ENCODE data around the gene CTNNBL1.
"Not testable (repeated sequence)": the region's sequence is repeated elsewhere in the genome, so short reads cannot be mapped to it uniquely, and the experiment has no call there.

CTNNBL1 gene

GRCh38 chr20:37693635-37694626 lies at the start of gene CTNNBL1:
CTNNBL1 (plus strand) TSS chr20:37694030; CDS start chr20:37694123, 93 bp downstream.
- peak; percentile 93 for DNase-seq (ENCODE audit: low read depth)

- no peak for DNase-seq (ENCODE audit: low read depth)
Observed at GRCh38 chr20:37644605-37645004, 49.2 kb upstream of the CTNNBL1 start.

GRCh38 chr20:37647946-37648345 lies 45.9 kb upstream of the CTNNBL1 start:
- no peak for DNase-seq (ENCODE audit: low read depth)

GRCh38 chr20:37649017-37649416 lies 44.8 kb upstream of the CTNNBL1 start:
- no peak for DNase-seq (ENCODE audit: low read depth)

- DNase-seq (ENCODE audit: low read depth) = no peak
Observed at GRCh38 chr20:37649676-37650370, 44.0 kb upstream of the CTNNBL1 start.

- no peak for DNase-seq (ENCODE audit: low read depth)
Observed at GRCh38 chr20:37650661-37651060, 43.2 kb upstream of the CTNNBL1 start.

GRCh38 chr20:37651932-37652331 lies 41.9 kb upstream of the CTNNBL1 start:
- DNase-seq (ENCODE audit: low read depth) = peak; percentile 24

- no peak for DNase-seq (ENCODE audit: low read depth)
Observed at GRCh38 chr20:37656945-37657344, 36.9 kb upstream of the CTNNBL1 start.

GRCh38 chr20:37657924-37658804 lies 35.7 kb upstream of the CTNNBL1 start:
- DNase-seq (ENCODE audit: low read depth) = no peak

GRCh38 chr20:37661519-37661918 lies 32.3 kb upstream of the CTNNBL1 start:
- DNase-seq (ENCODE audit: low read depth) = no peak

- no peak for DNase-seq (ENCODE audit: low read depth)
Observed at GRCh38 chr20:37662308-37662707, 31.5 kb upstream of the CTNNBL1 start.

- not testable (repeated sequence) for DNase-seq (ENCODE audit: low read depth)
Observed at GRCh38 chr20:37664595-37664994, 29.2 kb upstream of the CTNNBL1 start.

GRCh38 chr20:37668166-37668565 lies 25.7 kb upstream of the CTNNBL1 start:
- DNase-seq (ENCODE audit: low read depth) = no peak

- no peak for DNase-seq (ENCODE audit: low read depth)
Observed at GRCh38 chr20:37669062-37669772, 24.6 kb upstream of the CTNNBL1 start.

- no peak for DNase-seq (ENCODE audit: low read depth)
Observed at GRCh38 chr20:37669773-37670236, 24.0 kb upstream of the CTNNBL1 start.

- DNase-seq (ENCODE audit: low read depth) = no peak
Observed at GRCh38 chr20:37670351-37670791, 23.5 kb upstream of the CTNNBL1 start.

- no peak for DNase-seq (ENCODE audit: low read depth)
Observed at GRCh38 chr20:37672143-37672542, 21.7 kb upstream of the CTNNBL1 start.

GRCh38 chr20:37673444-37673843 lies 20.4 kb upstream of the CTNNBL1 start:
- DNase-seq (ENCODE audit: low read depth) = no peak

GRCh38 chr20:37676440-37676839 lies 17.4 kb upstream of the CTNNBL1 start:
- no peak for DNase-seq (ENCODE audit: low read depth)

GRCh38 chr20:37677969-37678861 lies 15.6 kb upstream of the CTNNBL1 start:
- DNase-seq (ENCODE audit: low read depth) = no peak
